HG03064 (cell line): ENCODE data around the gene ZNF429.
"Not testable (repeated sequence)": the region's sequence is repeated elsewhere in the genome, so short reads cannot be mapped to it uniquely, and the experiment has no call there.

Experiments used
- ATAC-seq: cut with Tn5 transposase; IDR thresholded peaks from one replicate; pipeline ENCODE4 v1.9.1; 2021; ENCODE audit warnings: low read depth; ENCODE audit not compliant: unreplicated experiment

Gene ZNF429

GRCh38 chr19:21587549-21587948 is 82.1 kb downstream of the ZNF429 start:
- no peak for ATAC-seq

DNA sequence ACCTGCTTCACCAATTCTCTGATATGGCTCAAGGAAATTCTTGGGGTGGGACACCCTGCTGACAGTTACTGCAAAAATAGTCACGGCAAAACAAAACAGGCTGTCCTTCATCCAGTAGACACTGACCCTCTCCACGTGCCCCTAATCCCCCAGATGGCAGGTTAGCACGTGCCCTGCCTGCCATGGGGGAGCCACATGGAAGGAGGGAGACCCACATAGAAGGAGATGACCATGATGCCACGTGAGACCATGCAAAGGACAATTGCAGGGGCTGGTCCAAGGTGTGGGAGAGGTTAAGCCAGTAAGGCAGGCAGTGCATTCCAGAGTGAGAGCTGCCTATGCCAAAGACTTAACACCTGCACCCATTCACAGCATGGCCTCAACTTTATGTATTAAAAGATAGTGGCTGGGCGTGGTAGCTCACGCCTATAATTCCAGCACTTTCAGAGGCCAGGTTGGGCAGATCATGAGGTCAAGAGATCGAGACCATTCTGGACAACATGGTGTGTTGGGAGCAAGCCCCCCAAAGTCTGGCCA is 82.7 kb downstream of the ZNF429 start:
- ATAC-seq = no peak

- no peak for ATAC-seq
These were observed 85.5 kb downstream of the ZNF429 start for GRCh38 chr19:21590867-21591266.

DNA sequence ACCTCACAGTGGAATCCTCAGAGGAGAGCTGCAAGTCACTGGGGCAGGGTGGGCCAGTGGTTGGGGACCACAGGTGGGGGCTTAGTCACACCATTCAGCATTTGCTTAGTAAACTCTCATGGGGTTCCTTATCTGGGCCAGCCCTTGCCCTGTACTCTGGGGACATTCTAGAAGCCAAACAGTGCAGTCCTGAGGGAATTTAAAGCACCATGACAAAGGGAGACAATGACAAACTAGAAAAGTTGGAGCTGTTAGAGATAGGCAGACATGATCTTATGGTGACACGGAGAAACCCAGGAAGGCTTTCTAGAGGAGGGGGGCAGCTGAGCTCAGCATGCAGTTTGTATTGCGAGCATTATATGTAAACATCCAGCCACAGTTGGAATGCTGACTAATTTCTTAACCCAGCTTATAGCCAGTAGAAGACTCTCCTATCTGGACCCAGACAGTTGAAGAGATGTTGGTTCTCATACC is 87.6 kb downstream of the ZNF429 start:
- no peak for ATAC-seq

- ATAC-seq = no peak
These were observed 88.1 kb downstream of the ZNF429 start for GRCh38 chr19:21593502-21593901.

- no peak for ATAC-seq
These were observed 88.8 kb downstream of the ZNF429 start for GRCh38 chr19:21593934-21594820.

- no peak for ATAC-seq
These were observed 89.8 kb downstream of the ZNF429 start for GRCh38 chr19:21595185-21595584.

DNA sequence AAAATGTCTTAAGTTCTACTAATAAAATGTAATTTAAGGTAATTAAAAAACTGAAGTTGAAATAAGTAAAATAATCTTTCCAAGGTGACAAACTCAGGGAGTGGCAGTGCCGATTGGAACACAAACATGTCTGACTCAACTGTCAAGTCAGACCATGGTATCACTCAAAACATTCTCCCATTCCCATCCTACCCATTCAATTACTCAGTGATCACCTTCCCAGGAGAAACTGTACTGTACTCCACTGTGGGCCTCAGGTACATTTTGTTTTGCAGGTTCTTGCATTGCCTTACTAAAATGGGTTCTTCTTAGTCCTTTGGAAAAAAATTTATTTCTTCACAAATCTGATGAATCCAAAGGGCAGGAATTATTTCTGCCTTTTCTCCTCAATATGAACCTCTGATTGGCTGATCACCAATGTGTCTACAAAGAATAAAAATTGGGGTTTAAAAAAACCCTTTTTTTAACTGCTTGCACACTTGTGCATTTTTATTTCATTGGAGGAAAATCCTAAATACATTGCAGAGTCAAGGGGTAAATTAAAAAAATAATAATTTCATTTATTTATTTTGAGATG is 96.8 kb downstream of the ZNF429 start:
- no peak for ATAC-seq

GRCh38 chr19:21602659-21603430 is 97.4 kb downstream of the ZNF429 start:
- ATAC-seq = not testable (repeated sequence)

- no peak for ATAC-seq
These were observed 98.2 kb downstream of the ZNF429 start for GRCh38 chr19:21603431-21604231.

GRCh38 chr19:21604351-21604926 is 99.0 kb downstream of the ZNF429 start:
- ATAC-seq = no peak
